ENCODE data around the gene POU2F2.

The POU2F2 gene

DNA sequence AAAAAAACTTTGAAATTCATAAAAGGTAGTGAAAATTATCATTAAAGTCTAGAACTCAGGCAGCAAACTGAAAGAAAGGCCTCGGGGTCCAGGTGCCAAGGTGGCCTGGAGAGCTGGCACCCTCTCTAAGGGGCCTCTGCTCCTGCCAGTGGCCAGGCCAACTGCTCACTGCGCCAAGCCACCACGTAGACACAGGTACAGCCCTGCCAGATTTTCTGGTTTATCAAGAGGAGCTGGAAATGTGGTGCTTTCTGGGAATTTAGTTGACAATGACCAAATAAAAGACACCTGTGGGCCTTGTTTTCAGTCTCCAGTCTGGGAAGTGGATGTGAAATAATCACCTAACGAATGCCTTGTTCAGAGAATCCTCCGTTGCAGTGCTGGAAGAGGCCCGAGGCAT lies 33.5 kb downstream of the POU2F2 start:
- no peak for DNase-seq

DNA sequence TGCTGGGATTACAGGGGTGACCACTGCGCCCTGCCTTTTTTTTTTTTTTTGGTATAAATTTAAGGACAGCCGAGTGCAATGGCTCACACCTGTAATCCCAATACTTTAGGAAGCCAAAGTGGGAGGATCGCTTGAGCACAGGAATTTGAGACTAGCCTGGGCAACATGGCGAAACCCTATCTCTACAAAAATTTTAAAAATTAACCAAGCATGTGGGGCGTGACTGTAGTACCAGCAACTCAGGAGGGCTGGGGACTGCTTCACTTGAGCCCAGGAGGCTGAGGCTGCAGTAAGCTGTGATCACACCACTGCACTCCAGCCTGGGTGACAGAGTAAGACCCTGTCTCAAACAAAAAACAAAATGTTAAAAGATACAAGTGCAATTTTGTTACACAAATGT lies 34.8 kb downstream of the POU2F2 start:
- no peak for DNase-seq

DNA sequence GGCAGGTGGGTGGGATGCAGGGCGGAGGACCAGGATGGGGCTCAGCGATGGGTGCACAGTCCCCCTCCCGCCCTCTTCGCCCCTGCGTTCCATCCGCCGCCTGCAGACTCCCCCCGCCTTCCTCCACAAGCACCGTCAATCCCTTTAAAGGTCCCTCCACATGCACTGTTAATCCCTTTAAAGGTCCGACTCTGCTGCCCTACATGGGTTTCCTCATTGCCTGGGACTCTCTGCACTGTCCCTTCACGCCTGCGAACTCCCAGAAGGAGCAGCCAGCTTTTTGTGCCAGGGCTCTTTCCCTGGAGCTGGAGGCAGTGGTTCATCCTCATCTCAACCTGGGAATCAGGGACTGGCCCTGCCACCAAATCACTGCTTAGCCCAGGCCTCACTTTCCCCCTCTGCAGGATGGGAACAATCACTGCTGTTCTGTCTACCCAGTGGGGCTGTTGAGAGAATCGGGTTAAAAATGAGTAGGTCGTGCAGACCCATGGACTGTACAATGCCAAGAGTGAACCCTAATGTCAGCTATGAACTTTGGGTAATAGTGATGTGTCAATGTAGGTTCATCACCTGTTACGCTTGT lies 35.9 kb downstream of the POU2F2 start:
- no peak for DNase-seq

DNA sequence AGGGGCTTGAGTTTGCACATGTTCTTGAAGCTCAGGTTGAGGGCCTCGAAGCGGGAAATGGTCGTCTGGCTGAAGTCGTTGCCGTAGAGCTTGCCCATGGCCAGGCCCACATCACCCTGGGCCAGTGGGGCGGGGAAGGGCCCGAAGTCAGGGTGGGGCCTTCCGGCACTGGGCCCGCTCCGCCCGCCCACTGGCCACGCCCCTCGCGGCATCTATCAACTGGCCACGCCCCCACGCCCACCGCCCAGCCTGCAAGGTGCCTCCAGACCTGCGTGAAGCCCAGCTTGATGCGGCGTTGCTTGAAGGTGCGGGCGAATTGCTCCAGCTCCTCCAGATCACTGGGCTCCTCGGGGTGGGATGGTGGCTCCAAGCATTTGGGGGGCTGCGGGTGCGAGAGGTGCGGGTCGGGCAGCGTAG lies 36.4 kb downstream of the POU2F2 start:
- DNase-seq: no peak

DNA sequence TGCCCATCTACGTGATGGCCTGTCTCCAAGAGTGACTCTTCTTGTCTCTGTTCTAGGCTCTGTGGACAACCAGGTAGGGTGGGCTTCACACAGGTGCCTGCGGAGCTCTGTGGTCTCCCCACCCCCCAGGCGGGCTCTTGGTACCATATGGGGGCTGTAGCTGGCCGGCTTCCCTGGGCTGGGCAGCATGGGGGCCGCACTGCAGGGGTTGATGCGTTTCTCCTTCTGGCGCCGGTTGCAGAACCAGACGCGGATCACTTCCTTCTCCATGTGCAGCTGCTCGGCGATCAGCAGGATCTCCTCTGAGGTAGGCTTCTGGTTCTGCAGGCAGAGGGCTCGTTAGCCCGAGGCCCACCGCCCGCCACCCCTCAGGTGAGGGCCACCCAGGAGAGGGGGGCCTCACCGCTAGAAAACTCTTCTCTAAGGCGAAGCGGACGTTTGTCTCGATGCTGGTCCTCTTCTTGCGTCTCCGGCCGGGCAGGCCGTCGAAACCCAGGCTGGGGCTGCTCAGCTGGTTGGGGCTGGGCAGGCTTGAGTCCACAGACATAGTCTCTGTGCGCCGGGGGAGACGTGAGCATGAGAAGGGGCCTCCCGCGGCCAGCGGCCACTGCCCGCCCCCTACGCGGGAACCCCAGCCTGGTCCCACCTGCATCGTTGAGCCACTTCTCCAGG lies 37.0 kb downstream of the POU2F2 start:
- no peak for DNase-seq

DNA sequence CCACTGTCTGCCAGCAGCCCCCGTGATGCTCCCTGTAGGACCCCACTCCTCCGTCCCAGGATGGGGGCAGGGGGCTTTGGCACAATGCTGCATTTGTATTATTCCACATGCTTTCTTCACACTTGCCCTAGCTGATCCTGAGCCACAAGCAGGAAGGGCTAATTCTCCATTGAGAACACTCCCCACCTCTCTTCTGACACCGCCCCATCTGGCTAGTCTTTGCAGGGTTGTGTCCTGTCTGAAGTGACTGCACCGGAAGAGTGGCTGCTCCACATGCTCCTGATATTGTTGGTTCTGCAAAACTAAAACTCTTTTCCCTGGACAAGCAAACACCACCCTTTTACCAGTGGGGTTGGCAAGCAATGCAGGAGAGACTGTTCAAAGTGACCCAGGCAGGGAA lies 38.3 kb downstream of the POU2F2 start:
- no peak for DNase-seq

DNA sequence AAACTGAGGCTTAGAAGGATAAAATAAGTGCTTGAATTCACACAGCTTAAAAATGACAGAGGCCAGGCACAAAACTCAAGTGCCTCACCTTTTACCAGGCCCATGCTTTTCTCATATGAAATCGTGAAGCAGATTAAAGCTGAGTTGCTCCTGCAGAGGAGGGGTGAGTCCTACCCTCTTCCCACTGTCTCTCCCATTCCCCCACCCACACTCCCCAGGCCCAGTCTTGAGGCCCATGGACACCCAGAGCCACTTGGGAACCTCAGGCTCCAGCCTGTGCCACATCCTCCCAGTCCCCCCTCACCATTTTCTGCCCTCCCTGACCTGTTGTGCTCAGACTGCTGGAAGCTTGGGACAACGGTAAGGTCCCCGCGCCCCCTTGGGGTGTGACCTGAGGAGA lies 38.7 kb downstream of the POU2F2 start:
- DNase-seq: no peak

DNA sequence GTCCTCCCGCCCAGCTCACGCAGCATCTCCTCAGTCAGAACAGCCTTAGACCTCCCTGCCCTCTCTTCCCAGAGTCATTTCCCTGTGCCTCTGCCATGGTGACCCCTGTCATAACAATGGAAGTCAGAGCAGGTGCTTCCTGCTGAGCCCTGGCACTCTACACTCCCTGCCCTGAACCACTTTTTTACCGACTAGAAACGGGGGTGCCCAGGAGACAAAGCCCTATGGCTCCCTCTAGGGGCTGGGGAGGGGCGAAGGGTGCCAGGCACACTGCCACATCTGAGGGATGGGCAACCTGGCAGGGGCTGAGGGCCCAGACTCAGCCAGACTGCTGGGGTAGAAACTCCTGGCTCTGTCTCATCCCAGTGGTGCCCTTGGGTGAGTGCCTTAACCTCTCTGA lies 39.9 kb downstream of the POU2F2 start:
- DNase-seq: peak; percentile 70

DNA sequence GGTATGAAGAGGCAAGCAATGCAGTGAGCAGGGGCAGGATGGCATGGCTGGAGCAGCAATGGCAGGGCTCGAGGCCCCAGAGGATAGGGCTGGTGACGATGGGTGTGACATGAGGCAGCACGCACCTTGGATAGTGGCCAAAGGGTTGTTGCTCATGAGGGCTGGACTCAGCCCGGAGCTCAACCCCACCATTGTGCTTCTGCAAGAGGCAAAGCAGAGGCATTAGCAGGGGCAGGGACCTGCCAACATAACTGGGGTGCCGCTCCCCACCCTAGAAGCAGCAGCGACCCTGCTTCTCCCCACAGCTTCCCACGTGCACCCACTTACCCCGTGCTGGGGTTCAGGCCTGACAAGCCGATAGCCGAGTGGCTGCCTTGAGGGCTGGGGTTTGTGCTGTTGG lies 40.5 kb downstream of the POU2F2 start:
- DNase-seq: peak; percentile 81

DNA sequence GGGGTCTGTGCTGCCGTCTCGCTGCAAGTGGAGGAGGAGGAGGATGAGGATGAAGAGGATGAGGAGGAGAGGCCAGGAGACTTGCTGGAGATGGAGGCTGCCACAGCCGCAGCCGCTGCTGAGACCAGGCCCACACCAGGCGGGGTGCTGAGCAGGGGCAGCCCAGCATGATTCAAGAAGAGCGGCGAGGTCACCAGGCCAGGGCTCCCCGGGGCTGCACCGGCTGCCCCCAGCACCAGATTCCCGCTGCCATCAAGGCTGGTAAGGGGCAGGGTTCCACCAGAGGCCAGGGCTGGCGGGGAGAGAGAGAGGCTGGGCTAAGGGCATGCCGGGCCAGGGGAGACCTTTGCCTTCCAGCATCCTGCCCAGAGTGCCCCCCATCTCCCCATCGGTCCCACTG lies 40.9 kb downstream of the POU2F2 start:
- no peak for DNase-seq

DNA sequence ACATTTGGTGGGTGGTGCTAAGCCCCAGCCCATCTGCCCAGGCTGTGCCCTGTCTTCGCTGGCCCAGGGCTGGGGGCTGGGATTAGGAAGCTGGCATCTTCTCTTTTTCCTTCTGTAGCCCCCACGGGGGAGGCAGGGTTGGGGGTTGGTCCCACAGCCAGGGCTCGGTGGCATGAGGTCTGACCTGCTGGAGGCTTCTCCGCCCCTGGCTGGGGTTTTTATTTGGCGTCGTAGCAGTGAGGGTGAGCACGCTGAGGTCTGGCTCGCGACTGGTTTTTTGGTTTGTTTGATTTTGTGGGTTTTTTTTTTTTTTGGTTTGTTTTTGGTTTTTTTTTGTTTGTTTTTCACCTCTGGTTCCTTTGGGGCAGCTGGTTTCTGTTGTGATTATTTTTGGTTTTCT lies 41.6 kb downstream of the POU2F2 start:
- DNase-seq: no peak

DNA sequence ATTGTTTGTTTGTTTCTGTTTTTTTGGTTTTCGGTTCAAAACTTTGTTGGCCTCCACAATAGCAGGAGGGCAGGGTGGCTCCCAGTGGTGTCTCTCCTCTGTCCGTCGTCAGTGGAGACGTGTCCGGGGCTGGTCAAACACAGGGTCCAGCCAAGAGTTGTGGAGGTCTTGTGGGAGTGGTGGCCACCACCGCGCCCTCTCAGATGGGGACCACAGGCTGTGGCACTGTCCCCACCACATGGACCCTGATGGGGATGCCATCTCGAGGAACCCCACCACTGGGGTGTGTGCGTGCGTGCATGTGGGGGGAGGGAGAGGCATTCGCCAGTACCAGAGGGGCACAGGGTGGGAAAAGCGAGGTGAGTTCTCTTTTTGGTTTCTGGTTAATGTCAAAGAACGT lies 42.5 kb downstream of the POU2F2 start:
- no peak for DNase-seq

DNA sequence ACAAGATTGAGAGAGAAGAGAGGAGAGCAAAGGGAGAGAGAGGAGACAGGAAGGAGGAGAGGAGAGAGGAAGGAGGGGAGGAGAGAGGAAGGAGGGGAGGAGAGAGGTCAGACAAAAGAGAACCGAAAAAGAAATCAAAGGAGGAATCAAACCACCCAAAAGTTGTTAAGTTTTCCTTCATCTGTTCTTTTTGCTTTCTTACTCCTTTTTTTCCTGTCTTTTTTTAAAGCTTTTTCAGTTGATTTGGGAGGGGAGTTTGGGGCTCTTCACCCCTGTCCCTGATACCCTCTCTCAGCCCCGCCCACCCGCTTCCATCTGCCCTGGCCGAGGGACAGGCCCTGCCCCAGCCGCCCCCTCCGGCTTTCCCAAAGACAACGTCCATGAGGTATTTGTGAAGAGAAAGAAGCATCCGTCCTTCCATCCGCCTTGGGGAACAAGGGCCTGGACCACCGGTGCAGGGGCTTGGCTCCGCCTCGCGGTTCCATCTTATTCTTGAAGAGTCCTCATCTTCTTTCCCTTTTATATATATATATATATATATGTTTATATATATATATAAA lies 43.0 kb downstream of the POU2F2 start:
- no peak for DNase-seq

DNA sequence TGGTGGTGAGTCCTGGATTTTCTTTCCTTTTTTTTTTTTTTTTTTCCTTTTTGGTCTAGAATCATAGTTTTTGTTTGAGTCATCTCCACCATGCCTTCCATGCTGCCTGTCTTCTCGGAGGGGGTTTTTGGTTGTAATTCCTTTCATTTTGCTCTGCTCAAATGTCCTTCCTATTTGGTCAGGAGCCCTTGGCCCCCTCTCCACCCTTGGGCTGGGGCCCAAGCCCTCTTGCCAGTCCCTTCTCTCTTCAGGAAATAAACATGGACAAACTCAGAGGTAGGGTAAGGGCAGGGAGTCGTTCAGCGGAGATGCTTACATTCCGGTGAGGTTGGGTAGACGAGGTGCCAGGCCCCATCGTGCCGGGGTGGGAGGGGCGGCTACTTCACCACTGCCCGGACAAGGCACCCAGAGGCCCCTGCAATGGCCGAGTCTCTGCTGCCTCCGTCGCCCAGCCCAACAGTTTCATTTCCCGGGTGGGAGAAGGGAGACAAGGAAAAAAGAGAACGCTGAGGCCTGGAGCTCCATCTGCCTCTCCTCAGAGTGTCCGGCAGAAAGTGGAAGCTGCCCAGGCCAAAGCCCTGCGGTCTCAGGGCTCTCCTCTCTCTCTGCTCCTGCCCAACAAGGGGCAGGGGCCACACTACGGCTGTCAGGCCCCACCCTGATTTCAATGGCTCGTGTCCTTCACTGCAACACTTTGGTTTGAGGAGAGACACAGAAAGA lies 43.6 kb downstream of the POU2F2 start:
- DNase-seq: no peak

DNA sequence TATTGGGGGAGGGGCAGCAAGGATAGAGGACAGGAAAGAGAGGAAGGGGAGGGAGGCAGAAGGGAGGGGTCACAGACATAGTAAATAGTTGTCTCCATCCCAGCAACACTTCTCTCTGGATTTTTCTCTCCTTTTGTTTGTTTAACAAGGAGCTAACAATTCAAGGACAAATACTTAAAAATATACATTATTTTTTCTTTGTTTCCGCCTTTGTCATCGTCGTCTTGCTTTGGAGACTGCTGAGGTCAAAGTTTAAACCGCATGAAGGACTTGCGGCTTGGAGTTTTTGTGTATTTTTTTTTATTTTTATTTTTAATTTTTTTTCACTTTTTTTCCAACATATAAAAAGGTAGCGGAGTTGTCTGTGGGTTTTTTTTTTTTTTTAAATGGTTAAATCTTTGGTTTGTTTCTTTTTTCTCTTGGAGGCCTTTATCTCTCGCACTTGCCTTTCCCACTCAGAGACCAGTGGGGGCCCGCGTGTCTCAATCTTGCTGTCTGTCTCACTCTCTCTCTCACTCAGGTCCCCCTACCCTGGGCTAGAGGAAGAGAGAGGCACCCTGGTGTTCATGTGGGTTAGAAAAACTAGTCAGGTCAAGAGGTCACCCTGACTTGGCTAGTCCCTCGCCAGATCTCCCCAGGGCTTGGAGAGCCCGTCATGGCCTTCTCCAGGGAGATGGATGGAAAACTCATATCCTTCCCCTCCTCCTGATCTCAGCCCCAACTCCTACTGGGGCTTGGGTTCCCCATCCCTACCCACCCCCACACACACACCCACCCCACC lies 45.3 kb downstream of the POU2F2 start:
- DNase-seq: no peak

DNA sequence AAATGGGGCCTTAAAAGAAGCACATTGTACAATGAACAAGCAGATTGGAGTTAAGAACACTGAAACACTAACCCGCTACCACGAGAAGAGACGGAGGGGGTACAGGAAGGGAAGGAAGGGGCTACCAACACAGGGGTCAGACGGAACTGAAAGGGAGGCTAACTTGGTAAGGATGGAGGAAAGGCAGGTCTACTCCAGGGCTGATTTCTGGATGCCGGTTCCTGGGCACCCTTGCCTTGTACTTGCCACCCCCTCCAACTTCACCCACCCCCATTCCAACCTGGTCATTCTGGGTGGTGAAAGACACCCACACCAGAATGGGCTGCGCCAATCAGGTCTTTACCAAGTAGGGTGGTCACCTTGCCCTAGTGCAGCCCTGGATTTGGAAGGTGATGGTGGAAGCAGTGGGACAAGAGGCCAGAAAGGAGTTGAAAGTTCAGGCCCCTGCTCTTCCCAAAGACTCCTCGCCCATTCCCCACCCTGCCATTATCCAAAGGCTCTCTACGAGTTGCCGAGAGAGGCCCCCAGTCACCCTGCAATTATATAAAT lies 46.0 kb downstream of the POU2F2 start:
- no peak for DNase-seq

DNA sequence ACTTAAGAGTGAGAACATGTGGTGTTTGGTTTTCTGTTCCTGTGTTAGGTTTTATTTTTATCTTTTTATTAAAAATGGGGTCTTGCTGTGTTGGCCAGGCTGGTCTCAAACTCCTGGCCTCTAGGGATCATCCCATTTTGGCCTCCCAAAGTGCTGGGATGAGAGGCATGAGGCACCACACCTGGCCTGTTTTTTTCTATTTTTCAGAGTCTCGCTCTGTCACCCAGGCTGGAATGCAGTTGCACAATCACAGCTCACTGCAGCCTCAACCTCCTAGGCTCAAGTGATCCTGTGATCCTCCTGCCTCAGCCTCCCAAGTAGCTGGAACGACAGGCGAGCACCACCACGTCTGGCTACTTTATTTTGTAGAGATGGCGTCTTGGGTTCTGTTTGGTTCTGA lies 48.7 kb downstream of the POU2F2 start:
- DNase-seq: no peak

DNA sequence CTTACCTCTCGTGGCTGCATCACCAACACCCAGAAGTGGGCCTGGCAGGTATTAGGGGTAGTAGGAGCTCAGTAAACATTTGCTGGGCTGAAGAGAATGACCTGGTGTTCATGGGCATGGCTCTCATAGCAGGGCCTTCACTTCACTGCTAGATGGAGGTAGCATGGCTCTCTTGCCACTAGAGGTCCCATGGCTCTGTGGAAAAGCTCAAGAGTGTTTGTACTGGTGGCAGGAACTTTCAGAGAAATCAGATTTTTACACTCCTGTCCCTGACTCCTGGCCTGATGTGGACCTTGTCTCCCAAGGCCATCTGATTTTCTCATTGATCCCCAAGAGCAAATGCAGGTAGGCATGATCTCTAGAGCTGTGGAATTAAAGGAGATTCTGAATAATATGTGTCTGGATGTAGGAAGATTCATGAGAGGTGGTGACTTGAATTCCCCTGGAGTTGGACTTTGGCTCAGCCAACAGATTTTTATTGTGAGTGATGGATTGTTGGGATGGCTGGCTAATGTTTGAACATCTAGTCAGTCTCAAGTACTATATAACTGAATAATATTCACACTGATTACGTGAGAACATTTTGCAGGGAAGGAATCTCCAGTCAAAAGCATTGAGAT lies 50.6 kb downstream of the POU2F2 start:
- peak; percentile 46 for DNase-seq

DNA sequence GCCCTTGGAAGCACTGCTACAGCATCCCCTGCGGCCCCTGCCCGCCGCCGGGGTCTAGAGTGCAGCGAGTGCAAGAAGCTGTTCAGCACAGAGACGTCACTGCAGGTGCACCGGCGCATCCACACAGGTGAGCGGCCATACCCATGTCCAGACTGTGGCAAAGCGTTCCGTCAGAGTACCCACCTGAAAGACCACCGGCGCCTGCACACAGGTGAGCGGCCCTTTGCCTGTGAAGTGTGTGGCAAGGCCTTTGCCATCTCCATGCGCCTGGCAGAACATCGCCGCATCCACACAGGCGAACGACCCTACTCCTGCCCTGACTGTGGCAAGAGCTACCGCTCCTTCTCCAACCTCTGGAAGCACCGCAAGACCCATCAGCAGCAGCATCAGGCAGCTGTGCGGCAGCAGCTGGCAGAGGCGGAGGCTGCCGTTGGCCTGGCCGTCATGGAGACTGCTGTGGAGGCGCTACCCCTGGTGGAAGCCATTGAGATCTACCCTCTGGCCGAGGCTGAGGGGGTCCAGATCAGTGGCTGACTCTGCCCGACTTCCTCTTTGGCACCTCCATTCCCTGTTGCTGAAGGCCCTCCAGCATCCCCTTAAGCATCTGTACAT lies 51.4 kb downstream of the POU2F2 start:
- DNase-seq: no peak

DNA sequence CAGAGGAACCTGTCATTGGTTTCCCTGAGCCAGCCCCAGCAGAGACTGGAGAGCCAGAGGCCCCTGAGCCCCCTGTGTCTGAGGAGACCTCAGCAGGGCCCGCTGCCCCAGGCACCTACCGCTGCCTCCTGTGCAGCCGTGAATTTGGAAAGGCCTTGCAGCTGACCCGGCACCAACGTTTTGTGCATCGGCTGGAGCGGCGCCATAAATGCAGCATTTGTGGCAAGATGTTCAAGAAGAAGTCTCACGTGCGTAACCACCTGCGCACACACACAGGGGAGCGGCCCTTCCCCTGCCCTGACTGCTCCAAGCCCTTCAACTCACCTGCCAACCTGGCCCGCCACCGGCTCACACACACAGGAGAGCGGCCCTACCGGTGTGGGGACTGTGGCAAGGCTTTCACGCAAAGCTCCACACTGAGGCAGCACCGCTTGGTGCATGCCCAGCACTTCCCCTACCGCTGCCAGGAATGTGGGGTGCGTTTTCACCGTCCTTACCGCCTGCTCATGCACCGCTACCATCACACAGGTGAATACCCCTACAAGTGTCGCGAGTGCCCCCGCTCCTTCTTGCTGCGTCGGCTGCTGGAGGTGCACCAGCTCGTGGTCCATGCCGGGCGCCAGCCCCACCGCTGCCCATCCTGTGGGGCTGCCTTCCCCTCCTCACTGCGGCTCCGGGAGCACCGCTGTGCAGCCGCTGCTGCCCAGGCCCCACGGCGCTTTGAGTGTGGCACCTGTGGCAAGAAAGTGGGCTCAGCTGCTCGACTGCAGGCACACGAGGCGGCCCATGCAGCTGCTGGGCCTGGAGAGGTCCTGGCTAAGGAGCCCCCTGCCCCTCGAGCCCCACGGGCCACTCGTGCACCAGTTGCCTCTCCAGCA lies 52.1 kb downstream of the POU2F2 start:
- no peak for DNase-seq

DNA sequence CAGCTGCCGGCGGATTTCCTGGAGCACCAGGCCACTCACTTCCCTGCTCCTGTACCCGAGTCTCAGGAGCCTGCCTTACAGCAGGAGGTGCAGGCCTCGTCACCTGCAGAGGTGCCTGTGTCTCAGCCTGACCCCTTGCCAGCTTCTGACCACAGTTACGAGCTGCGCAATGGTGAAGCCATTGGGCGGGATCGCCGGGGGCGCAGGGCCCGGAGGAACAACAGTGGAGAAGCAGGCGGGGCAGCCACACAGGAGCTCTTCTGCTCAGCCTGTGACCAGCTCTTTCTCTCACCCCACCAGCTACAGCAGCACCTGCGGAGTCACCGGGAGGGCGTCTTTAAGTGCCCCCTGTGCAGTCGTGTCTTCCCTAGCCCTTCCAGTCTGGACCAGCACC lies 53.0 kb downstream of the POU2F2 start:
- DNase-seq: no peak

Measured in hematopoietic multipotent progenitor cell treated with erythropoietin and hydrocortisone succinate and interleukin-3 and kit ligand, for 8 days (in vitro differentiated cells).